ENCODE measurements around the gene TMEM108. TPM values are rescaled to one million over a fixed set of nuclear protein-coding genes. Genes with fewer than 3 reads are reported as not detected.
A peak's percentile ranks its signal among the peaks of the same experiment; 100 is the strongest.

TMEM108 gene
- total RNA-seq, 2 donors from 2014 or later, result 1.6 TPM; not detected in 1

DNA sequence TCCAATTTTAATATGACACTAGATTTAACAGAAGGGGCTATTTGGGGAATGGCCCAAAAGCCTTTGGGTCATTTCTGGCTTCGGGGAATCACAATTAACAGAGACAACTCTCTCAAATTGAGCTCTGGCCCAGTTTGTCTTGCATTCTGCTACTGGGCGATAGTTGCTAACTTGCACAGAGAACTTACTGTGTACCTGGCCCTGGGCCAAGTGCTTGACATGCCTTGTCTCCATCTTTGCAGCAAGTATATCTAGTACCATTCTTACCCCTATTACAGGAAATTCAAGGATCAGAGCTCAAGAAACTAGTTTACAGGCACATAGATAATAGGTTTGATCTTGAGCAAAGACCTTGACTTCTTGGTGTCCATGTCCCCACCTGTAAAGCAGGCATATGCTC lies 175.7 kb downstream of the TMEM108 start:
- no peaks in the 10 kb centered on the region for H3K36me3 ChIP-seq (replicated peaks in 1 of 2; ENCODE audit: insufficient read depth in 1 of 2, low read depth in 2 of 2)
- WGBS, 2 donors, result 79 to 86% methylated on average over 2 of the region's 2 CpGs
- DNase-seq (peak in 1 of 4 donors; percentile 17), ATAC-seq (no peak)
- H3K4me1 ChIP-seq, result no peaks in the 10 kb centered on the region
- H3K27ac ChIP-seq, result no peak overlapping the region
- TF ChIP-seq CTCF (IDR thresholded peaks at IDR 0.05), result no peak
- TF ChIP-seq POLR2A (IDR thresholded peaks at IDR 0.05), result no peak
- no peaks in the 10 kb centered on the region for H3K27me3 ChIP-seq
- H3K9me3 ChIP-seq, result no peaks in the 10 kb centered on the region
- intact Hi-C loops (cut with DNase I), result no loop called here
- H3K4me3 ChIP-seq, result no peak overlapping the region

DNA sequence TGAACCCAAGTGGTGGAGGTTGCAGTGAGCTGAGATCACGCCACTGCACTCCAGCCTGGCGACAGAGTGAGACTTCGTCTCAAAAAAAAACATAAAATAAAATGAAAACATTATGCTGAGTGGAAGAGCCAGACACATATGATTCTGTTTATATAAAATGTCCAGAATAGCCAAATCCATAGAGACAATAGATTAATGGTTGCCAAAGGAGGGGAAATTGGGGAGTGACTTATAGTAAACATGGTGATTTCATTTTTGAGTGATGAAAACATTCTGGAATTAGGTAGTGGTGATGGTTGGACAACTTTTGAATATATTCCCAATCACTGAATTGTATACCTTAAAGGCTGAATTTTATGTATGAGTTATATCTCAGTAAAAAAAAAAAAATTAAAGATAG lies 189.6 kb downstream of the TMEM108 start:
- no peak for DNase-seq
- H3K36me3 ChIP-seq (replicated peaks in 1 of 2; ENCODE audit: insufficient read depth in 1 of 2, low read depth in 2 of 2), result no peaks in the 10 kb centered on the region
- intact Hi-C loops (cut with DNase I), result no loop called here
- H3K27ac ChIP-seq, result no peak overlapping the region
- no peak overlapping the region for H3K4me3 ChIP-seq
- no peaks in the 10 kb centered on the region for H3K27me3 ChIP-seq
- H3K4me1 ChIP-seq, result peaks cover 7% of the 10 kb centered on the region
- no peaks in the 10 kb centered on the region for H3K9me3 ChIP-seq
- TF ChIP-seq CTCF (IDR thresholded peaks at IDR 0.05) (no peak), POLR2A (IDR thresholded peaks at IDR 0.05) (no peak)
- 60 to 89% methylated on average over 3 of the region's 3 CpGs for WGBS, 2 donors
- ATAC-seq, result no peak

DNA sequence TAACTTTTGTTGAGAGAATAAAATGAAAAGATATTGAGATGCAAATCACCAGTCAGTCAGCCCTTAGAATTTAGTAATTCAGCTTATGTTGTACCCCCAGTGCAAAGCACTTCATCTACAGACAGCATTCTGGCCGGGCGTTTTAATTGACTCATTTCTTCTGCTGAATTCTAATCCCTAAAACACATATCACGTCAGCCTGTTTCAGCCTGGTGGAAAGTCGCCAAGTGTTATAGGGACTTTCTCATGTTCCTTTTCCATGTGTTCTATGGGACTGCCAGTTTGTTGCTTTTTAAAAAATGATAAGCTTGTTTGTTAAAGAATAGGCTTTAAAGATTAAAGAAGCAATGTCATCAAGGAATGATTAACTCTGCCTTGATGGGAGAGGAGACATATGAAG lies 192.0 kb downstream of the TMEM108 start:
- ATAC-seq, result no peak
- intact Hi-C loops (cut with DNase I), result no loop called here
- H3K9me3 ChIP-seq, result no peaks in the 10 kb centered on the region
- H3K27ac ChIP-seq, result no peak overlapping the region
- H3K36me3 ChIP-seq (replicated peaks in 1 of 2; ENCODE audit: insufficient read depth in 1 of 2, low read depth in 2 of 2), result no peaks in the 10 kb centered on the region
- H3K4me3 ChIP-seq, result no peak overlapping the region
- peak in 3 of 4 donors; percentile 12 to 31 (median 18) for DNase-seq
- no peaks in the 10 kb centered on the region for H3K27me3 ChIP-seq
- 24 to 28% methylated on average over 4 of the region's 4 CpGs for WGBS, 2 donors
- TF ChIP-seq POLR2A (IDR thresholded peaks at IDR 0.05), result no peak
- no peak for TF ChIP-seq CTCF (IDR thresholded peaks at IDR 0.05)
- H3K4me1 ChIP-seq, result peaks cover 7% of the 10 kb centered on the region

GRCh38 chr3:133236901-133237300 lies 198.7 kb downstream of the TMEM108 start:
- Histone ChIP-seq H3K27me3 (no peaks in the 10 kb centered on the region), H3K36me3 (replicated peaks in 1 of 2; ENCODE audit: insufficient read depth in 1 of 2, low read depth in 2 of 2) (no peaks in the 10 kb centered on the region), H3K9me3 (no peaks in the 10 kb centered on the region), H3K4me1 (no peaks in the 10 kb centered on the region), H3K4me3 (no peak overlapping the region), H3K27ac (no peak overlapping the region)
- no peak for DNase-seq
- intact Hi-C loops (cut with DNase I), result no loop called here
- ATAC-seq, result no peak
- 100% methylated on average over 1 of the region's 1 CpG for WGBS, 2 donors
- no peak for TF ChIP-seq CTCF (IDR thresholded peaks at IDR 0.05)
- no peak for TF ChIP-seq POLR2A (IDR thresholded peaks at IDR 0.05)

GRCh38 chr3:133237380-133237779 lies 199.2 kb downstream of the TMEM108 start:
- no peak for DNase-seq
- Histone ChIP-seq H3K36me3 (replicated peaks in 1 of 2; ENCODE audit: insufficient read depth in 1 of 2, low read depth in 2 of 2) (no peaks in the 10 kb centered on the region), H3K27ac (no peak overlapping the region), H3K4me3 (no peak overlapping the region), H3K9me3 (no peaks in the 10 kb centered on the region), H3K4me1 (no peaks in the 10 kb centered on the region), H3K27me3 (no peaks in the 10 kb centered on the region)
- TF ChIP-seq CTCF (IDR thresholded peaks at IDR 0.05) (no peak), POLR2A (IDR thresholded peaks at IDR 0.05) (no peak)
- no peak for ATAC-seq
- intact Hi-C loops (cut with DNase I), result no loop called here

Data from body of pancreas (tissue), 4 donors.